Gastroesophageal sphincter (tissue), 3 donors: Measurements from ENCODE around the gene RBM5.

Source experiments
- EP300 ChIP-seq: sonication (generic); formaldehyde crosslinking; IDR thresholded peaks from one replicate; pipeline ENCODE4 v1.6.1; 2017; ENCODE audit warnings: antibody characterized with exemption, mild to moderate bottlenecking
- TF ChIP-seq, protein P1 (sequence below), 4 experiments: fragments of 200-600 bp in 2 of 4; fragments of 450-650 bp in 2 of 4; sonication (generic) in 1 of 4; IDR thresholded peaks; one replicate each; pipeline ENCODE4 v1.5.1; 2017 to 2019; ENCODE audit warnings: antibody characterized with exemption in 4 of 4, mild to moderate bottlenecking in 2 of 4, moderate library complexity in 2 of 4

GRCh38 chr3:50057756-50058155 lies 31.0 kb upstream of the RBM5 start:
- TF ChIP-seq, protein P1, sequence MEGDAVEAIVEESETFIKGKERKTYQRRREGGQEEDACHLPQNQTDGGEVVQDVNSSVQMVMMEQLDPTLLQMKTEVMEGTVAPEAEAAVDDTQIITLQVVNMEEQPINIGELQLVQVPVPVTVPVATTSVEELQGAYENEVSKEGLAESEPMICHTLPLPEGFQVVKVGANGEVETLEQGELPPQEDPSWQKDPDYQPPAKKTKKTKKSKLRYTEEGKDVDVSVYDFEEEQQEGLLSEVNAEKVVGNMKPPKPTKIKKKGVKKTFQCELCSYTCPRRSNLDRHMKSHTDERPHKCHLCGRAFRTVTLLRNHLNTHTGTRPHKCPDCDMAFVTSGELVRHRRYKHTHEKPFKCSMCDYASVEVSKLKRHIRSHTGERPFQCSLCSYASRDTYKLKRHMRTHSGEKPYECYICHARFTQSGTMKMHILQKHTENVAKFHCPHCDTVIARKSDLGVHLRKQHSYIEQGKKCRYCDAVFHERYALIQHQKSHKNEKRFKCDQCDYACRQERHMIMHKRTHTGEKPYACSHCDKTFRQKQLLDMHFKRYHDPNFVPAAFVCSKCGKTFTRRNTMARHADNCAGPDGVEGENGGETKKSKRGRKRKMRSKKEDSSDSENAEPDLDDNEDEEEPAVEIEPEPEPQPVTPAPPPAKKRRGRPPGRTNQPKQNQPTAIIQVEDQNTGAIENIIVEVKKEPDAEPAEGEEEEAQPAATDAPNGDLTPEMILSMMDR (IDR thresholded peaks at IDR 0.05), result no peak
- no peak for TF ChIP-seq EP300
